ENCODE data around the gene KCNJ6.
"Not testable (repeated sequence)": the region's sequence is repeated elsewhere in the genome, so short reads cannot be mapped to it uniquely, and the experiment has no call there.

KCNJ6 gene

DNA sequence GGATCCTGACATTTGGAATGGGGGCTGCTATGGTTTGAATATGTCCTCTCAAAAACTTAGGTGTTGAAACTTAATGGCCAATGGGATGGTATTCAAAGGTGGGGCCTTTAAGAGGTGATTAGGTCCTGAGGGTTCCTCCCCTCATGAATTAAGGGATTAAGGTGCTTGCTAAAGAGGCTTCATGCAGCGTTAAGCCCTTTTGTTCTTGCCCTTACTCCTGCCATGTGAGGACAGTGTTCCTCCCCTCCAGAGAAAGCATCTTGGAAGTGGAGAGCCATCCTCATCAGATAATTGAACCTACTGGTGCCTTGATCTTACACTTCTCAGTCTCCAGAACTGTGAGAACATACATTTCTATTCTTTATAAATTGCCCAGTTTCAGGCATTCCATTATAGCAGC is 146.6 kb downstream of the KCNJ6 start:
- no peak for DNase-seq (ENCODE audit: low spot score)

DNA sequence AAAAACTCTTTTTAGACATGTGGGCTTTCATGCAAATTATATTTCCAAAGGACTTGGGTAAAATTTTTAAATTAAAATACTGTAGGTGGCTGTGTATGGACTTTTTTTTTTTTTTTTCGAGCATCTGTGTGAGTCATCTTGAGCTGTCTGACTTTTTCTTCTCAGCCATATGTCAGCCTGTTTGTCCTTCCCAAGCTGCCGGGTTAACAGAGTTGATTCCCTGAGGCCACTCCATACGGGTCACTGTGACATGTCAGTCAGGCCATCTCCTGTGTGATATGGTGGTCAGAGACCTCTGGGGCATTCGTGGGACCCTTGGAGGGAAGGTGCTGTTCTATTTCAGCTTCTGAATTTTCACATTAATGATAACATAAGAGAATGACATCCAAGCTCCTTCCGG is 148.3 kb downstream of the KCNJ6 start:
- no peak for DNase-seq (ENCODE audit: low spot score)

DNA sequence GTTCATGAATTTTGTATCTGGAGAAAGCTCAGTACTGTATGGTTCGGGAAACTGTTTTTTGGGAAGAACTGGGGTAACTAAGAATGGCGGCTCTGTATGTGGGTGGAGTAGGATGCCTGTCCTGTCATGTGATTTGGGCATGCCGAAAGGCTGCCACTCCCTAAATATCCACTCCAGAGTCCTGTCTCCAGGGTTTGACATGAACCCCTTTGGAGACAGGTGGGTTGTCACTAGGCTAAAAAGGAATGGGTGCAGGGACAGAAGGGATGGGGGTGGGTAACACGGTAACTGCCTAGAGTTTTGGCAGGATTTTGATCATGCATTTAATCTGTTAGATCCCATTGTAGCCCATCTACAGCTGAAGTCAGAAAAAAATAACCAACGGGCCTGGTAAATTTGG is 150.1 kb downstream of the KCNJ6 start:
- no peak for DNase-seq (ENCODE audit: low spot score)

DNA sequence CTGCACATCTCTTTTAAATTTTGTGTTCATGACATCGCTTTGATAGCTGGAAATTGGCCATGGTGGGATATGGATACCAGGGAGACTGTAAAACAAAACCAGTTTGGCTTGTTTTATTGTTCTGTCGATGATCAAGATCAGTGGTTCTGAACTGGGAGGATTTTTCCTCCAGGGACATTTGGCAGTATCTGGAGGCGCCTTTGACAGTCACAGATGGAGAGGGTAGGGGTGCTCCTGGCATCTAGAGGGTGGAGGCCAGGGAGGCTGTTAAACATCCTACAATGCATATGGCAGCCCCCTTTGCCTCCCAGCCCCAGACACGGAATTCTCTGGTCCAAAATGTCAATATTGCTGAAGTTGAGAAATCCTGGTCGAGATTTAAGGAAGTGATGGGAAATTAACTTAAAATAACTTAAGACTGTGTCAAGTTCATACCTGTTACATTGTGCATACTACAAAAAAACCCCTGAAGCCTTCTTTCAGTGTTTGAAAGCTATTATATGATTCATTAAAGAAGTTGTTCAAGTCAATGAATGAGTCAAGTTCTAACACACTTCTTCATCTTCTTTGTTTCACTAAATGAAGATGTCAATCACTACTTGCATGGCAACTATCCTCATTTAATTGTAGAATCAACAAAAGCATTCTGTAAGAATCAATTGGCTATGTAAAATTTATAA is 150.9 kb downstream of the KCNJ6 start:
- DNase-seq (ENCODE audit: low spot score), result no peak

DNA sequence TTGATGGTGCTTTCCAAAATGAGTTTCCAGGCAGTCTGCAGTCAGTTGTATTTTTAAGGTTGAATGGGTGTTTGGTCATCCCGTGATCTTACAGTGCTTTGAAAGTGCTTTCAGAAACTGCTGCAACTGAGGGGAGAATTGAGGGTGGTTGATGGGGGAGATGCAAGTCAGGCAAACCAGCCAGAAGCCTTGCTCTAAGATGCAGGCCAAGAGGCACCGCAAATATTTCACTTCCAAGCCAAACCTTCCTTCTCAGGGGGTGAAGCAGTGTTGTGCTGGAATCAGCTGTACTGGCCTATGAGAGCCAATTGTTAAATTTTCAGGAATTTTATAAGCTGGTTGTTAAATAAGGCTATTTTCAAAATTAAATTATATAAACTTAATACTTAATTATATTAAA is 151.6 kb downstream of the KCNJ6 start:
- no peak for DNase-seq (ENCODE audit: low spot score)

DNA sequence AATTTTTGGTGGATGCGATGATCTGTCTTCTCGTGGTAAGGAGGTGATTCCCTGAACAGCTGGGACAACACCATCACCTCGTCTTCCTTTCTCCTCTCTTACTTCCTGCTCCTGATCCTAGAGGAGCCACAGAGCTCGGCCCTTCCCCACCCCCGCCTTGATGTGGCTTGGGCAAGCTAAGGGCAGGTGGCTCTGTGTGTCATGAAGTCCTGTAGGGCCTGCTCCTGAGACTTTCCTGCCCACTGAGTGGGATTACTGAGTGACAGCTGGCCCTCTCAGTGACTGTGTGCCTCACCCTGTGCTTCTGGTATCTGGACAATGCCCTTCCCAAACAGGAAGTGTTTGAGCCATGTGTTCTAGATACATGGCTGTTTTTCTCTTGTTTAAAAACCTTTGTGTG is 153.0 kb downstream of the KCNJ6 start:
- DNase-seq (ENCODE audit: low spot score), result no peak

DNA sequence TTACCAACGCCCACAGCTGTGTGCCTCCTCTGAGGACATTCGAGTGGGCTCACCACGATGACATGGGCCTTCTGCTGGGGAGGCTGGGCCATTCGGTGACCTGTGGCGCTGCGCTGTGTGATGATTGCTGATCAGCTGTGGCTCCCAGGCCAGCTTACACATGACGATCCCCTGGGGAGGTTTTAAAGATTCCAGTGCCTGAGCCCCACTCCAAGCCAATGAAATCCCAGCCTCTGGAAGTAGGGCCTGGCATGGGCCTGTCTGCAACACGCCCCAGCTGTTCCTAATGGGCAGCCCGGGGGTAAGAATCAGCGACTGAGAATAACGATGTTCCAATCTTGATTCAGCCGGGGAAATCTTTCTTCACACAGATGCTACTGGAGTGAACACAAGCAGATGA is 153.7 kb downstream of the KCNJ6 start:
- DNase-seq (ENCODE audit: low spot score), result no peak

DNA sequence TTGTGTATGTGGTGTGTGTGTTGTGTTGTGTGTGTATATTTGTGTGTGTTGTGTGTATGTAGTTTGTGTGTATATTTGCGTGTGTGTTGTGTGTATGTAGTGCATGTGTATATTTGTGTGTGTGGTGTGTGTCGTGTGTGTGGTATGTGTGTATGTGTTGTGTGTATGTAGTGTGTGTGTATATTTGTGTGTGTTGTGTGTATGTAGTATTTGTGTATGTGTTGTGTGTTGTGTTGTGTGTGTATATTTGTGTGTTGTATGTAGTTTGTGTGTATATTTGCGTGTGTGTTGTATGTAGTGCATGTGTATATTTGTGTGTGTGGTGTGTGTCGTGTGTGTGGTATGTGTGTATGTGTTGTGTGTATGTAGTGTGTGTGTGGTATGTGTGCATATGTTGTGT is 154.9 kb downstream of the KCNJ6 start:
- not testable (repeated sequence) for DNase-seq (ENCODE audit: low spot score)

DNA sequence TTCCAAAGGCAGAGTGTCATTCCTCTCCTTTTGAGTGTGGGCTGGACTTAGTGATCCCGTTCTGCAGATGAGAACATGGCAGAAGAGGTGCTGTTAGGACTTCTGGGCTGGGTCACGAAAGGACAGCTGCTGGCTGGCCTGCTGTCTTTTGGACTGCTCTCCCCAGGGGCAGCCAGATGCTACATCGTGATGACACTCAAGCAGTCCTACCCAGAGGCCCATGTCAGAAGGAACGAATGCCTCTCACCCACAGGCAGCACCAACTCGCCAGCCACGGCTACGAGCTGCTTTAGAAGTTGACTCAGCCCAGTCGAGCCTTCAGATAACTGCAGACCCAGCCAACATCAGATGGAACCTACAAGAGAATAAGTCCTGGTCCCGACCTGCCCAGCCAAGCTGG is 156.5 kb downstream of the KCNJ6 start:
- no peak for DNase-seq (ENCODE audit: low spot score)

DNA sequence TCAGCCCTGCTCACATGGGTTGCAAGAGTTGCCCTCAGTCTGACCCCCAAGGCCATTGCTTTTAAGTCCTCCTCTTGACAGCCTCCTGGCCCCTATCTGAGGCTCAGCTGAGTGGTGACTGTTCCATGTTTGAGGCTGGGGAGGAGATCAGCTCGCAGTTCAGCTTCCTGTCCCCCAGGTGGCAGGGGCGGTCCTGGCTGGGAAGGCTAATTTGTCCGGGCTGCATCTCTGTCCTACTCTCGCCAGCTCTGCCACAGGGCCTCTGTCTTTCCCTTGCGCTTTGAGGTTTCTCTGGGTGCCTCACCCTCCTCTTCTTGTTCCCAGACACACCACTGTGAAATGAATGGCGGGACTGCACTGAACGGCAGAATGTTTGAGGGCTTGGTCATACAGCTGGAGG is 157.3 kb downstream of the KCNJ6 start:
- DNase-seq (ENCODE audit: low spot score), result no peak

DNA sequence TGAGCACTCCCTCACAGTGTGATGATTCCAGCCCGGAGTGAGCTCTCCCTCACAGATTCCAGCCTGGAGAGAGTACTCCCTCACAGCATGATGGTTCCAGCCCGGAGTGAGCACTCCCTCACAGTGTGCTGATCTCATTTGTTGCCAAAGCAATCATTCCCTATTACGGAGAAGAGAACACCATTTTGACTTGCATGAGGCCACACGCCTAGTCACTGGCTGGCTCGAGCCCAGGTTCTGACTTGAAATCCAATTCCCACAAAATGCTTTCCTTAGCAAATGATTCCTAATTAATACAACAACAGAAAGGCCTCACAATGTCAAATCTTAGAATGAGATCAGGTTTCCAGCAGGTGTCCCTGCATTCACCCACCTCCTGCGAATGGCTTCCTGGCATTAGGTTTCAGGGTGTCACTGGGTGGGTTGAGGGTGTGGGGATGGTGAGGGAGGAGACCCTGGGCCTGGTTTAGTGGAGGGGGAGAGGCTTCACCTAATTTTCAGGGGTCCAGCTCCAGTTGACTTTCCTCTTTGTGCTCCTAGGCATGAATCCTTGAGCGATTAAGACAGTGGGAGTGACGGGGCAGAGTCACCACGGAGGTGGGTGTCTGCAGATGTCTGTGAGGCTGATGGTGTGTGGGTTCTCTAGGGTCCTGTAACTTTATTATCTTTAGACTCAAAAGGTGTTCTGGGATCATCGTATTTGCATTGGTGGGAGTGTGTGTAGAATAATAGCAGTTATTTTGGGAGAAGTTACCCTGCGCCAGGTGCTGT is 158.5 kb downstream of the KCNJ6 start:
- no peak for DNase-seq (ENCODE audit: low spot score)

DNA sequence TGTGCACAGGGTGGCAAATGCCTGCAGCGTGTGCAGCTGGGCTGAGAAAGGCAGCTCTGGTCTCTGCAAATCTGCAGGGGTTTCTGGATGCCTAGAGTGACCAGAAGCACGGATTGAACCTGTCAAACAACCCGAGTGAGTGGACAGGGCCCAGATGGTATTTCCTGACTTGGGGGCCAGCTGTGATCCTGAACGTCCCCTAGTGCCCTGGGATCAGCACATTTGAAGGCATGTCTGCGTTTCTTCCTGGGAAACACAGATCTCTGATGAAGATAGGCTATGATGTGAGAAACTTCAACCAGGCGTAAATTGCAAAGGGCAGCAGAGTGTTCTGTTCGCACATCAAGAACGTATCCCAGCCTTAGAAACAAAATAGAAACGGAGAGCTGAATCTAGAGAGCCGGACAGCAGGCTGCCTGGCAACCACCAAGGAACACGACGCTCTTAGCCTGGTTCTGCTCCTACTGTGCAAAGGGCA is 163.1 kb downstream of the KCNJ6 start:
- DNase-seq (ENCODE audit: low spot score), result no peak

DNA sequence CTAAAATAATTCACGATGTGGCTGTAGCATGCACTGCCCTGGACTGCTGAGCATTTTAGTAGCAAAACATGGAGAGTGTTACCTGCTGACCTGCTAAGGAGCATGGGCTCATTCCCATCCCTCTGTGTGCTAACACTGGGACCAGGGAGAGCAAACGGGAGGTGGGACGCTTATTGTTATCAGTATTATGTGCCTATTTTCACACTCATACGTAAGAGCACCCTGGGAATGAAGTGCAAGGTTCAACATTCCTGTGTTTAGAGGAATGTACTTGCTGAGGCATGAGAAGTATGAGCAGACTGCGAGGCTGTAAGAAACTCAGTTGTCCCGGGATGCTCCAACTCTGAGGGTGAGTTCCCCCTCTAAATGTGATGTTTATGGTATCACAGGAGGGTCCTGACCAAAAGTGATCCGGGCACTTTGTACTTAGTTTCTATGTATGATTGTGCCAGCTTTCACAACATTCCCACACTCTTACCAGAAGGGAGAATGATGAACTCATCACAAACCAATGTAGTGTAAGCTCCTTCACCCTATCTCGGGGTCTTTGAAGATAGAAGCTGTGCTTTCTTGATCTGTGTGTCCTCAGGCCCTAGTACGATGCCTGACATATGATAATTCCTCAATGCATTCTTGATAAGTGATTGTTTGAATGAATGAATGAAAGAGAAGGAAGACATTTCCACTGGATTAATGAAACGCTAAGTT is 164.8 kb downstream of the KCNJ6 start:
- DNase-seq (ENCODE audit: low spot score), result no peak

DNA sequence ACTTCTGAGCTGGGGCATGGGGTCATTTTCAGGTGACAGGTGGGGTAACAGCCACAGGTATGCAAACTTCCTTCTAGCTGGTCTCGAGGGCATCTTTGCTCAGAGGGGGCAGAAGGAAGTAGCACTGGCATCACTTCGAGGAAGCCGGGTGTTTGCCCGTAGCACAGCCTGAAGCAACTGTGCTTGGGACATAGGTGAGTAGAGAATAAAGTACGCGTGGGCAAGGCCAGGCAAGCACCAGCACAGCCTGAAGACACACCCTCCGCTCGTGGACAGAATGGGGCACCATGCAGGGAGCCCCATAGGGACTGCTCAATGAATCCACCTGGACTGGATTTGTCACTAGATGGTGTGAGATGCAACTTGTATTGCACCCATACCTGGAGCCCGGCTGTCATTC is 167.1 kb downstream of the KCNJ6 start:
- no peak for DNase-seq (ENCODE audit: low spot score)

DNA sequence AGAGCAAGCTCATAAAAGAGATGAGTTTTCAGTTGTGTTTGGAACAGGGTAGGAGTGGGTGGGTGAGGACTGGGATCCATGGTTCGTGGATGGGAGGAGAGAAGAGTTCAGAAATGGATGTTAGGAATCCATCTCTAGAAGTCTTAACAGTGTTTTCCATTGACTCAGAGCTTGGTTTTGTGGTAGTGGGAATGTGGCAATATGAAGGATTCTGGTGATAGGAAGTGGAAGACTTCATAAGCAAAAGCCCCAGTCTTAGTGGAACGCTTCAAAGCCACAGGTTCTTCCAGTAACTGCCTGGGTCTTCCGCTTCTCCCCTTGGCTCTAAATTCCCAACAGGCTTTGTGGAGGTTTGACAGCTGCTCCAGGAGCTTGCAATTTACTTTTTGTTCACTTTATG is 167.9 kb downstream of the KCNJ6 start:
- DNase-seq (ENCODE audit: low spot score), result no peak

DNA sequence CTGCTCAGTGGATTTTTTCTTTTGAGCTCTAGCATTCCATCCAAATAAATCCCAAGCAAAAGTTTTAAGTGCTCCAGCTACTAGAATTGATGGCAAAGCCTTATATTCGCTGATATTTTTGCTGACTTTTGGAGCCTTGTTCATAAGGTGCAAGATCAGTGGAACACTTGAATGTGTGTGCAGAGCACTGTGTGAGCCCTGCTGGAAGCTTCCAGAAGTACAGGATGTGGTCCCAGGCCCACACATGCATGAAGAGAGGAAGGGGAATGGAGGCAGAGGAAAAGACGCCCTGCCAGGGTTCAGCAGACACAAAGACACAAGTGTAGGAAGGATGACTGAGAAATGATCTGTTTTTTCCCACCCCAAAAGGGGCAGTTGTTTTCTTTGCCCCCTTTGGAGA is 169.4 kb downstream of the KCNJ6 start:
- no peak for DNase-seq (ENCODE audit: low spot score)

DNA sequence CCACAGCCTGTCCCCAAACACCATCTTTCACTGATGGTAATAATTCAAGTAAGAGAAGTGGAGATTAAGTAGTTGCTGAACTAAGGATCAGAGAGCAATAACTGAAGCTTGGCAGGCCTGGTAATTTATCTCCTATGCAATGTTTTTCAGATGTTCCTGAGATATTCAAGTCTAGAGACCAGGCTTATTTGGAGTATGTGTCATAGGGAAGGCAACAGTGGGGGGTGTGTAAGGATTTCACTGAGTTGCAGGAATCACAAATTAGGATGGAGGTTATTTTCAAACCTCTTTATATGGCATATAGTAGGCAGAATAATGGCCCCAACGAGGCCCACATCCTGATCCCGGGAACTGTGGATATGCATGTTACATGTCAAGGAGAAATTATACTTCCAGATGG is 171.7 kb downstream of the KCNJ6 start:
- DNase-seq (ENCODE audit: low spot score), result no peak

DNA sequence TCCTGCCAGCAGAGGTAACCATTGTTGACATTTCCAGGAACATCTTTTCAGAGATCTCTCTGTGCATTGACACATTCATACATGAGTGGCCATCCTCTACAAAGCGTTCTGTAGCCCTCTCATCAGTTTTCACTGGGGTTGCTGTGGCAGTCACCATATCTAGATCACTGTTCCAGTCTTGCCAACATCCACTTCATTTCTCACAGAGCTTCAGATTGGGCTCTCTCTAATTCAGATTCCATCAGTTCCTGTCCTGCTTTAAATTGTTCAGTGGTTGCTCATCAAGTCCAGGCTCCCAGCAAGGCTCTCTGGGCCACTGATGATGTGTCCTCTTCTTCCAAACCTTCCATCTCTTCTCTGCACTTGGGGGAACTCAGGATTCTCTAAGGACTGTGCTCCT is 173.7 kb downstream of the KCNJ6 start:
- DNase-seq (ENCODE audit: low spot score), result no peak

DNA sequence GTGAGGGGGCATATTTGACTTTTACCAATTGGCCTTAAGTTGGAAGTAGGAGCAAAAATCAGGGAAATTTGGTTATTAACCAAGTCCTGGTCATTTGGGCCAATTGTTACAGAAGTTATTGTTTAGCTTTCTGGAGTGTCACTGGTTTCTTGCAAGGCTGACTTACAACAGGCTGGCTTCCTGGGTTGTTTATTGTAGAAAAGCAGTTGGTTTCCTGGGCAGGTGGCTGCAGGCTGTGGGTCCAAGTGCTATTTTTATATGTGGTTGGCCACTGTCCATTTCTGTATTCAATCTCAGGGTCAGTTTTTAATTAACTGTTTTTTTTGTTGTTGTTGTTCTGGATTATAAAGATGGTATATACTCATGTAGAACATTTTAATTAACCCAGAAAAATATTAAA is 174.1 kb downstream of the KCNJ6 start:
- DNase-seq (ENCODE audit: low spot score), result no peak

DNA sequence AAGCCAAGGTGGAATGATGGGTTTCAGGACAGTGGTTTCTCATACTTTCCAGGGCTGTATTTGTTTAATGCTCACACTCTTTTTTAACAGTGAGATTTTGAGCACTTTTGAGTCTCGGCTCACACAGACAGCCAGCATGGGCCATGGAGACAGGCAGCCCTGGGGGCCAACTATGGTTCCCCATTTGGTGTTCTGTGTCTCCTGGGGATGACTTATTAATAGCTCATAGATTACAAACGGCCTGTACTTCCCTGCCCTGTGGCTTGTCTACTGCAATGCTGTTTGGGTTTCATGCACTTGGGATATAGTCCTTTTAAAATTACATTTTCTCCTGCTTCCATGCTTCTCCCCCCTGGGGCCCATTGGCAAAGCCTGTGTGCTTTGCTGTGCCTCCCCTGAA is 178.3 kb downstream of the KCNJ6 start:
- DNase-seq (ENCODE audit: low spot score), result no peak

DNA sequence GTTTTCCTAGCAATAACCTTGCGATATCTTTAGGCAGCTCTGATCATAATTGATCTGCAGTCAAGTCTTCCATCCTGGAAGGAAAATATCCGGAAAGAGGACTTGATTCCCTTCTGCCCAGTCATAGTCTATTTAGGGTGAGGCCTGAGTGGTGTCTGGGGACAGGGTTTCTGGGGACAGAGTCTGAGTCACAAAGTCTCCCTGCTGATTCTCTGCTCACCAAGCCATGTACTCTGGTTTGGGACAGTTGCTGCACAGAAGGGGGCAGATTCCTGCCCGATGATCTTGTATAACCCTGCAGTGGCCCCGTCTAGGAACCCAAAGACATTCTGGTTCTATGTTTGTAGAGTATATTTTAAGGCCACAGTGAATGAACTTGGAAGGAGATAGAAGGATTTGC is 178.8 kb downstream of the KCNJ6 start:
- no peak for DNase-seq (ENCODE audit: low spot score)

DNA sequence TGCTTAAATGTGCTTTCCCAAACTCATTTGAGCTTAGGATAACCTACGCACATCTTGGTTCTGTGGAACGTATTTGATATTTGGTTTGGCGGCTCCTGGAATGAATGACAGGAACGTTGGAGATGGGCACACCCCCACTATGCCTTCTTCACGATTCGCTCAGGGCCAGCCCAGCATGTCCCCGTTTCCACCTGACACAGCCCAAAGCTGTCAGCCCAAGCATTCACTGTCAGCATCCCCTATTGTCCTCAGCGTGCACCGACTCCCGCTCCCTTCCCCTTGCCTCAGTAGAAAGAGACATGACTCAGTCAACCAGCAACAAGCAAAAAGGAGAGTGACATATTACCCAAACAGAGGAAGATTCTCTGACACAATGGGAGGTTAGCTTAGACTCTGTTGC is 181.4 kb downstream of the KCNJ6 start:
- no peak for DNase-seq (ENCODE audit: low spot score)

DNA sequence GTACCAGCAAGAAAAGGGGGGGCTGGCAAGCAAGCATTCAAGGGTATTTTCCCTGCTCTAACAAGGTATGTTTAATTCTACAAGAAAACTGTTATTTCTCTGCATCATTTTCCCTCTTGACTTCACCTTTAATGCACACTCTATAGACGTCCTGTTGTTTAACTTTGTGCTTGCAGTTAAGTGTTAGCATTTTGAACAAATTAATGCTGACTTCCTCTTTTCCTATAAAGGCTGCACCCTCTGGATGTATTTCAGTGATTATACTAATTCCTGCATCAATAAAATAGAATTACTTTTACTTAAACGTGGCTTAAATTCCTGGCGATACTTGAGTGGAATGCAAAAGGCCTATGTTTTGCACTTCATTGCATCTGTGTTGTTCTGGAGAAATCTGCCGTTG is 183.3 kb downstream of the KCNJ6 start:
- DNase-seq (ENCODE audit: low spot score), result no peak
